HepG2 (cell line): ENCODE measurements around the gene RUVBL2. TPM values are rescaled to one million over a fixed set of nuclear protein-coding genes. Genes with fewer than 3 reads are reported as not detected.
"Not testable (repeated sequence)": the region's sequence is repeated elsewhere in the genome, so short reads cannot be mapped to it uniquely, and the experiment has no call there.

Experiments used
- ATAC-seq: fragments of 200-7000 bp; cut with Tn5 transposase; 3 replicates; pipeline ENCODE4 v1.9.1; 2020; ENCODE audit warnings: mild to moderate bottlenecking, moderate library complexity
- BruUV-seq: library from RNA; stranded (reverse); fragments of 400-500 nt; replicated peaks from 2 replicates; lab custom pipeline; 2021; lab: Mats Ljungman, UMichigan
- CTCF ChIA-PET: fragments of 300-600 bp; formaldehyde crosslinking; extraction: SDS; loops from one replicate; lab custom pipeline; 2021; ENCODE audit warnings: low total read pairs, inconsistent platforms, low intra/inter-chr PET ratio; lab: Yijun Ruan, JAX
- POLR2A ChIA-PET: fragments of 350-600 bp; sonication (Branson Sonifier 250); formaldehyde crosslinking; loops from one replicate; lab custom pipeline; 2020; ENCODE audit warnings: antibody characterized with exemption, inconsistent platforms; lab: Yijun Ruan, JAX
- DNase-seq: peaks from one replicate; pipeline ENCODE4 v3.0.0-alpha.2; 2015; ENCODE audit warnings: low spot score
- FAIRE-seq: peaks from 3 replicates; lab custom pipeline; 2011; peaks lifted over from hg19 to GRCh38; lab: Jason Lieb, UNC
- H2AFZ ChIP-seq: one replicate; pipeline ENCODE4 v1.6.1; 2011; ENCODE audit warnings: low read length, inconsistent platforms
- H3K27ac ChIP-seq: fragments of 300-600 bp; 3 replicates; pipeline ENCODE4 v1.8.0; 2011; ENCODE audit warnings: mixed run types, mild to moderate bottlenecking, mixed read lengths, low read length, inconsistent platforms; ENCODE audit not compliant: insufficient read depth; ENCODE audit errors: extremely low read length
- H3K27me3 ChIP-seq, 2 experiments: fragments of 200-600 bp in 1 of 2; 2 replicates in 1 of 2; 3 replicates in 1 of 2; pipeline versions ENCODE4 v1.6.0 to v1.8.0; 2011; ENCODE audit warnings: low read length in 2 of 2, mild to moderate bottlenecking in 2 of 2, moderate library complexity in 2 of 2, inconsistent platforms in 1 of 2; ENCODE audit not compliant: insufficient read depth in 2 of 2, control insufficient read depth in 1 of 2
- H3K36me3 ChIP-seq, 2 experiments: fragments of 200-600 bp in 1 of 2; replicated peaks in 1 of 2; 2 replicates in 1 of 2; 3 replicates in 1 of 2; pipeline versions ENCODE4 v1.5.1 to v1.8.0; 2011; ENCODE audit warnings: low read length in 2 of 2, inconsistent platforms in 1 of 2; ENCODE audit not compliant: insufficient read depth in 2 of 2, control insufficient read depth in 1 of 2
- H3K4me1 ChIP-seq: 2 replicates; pipeline ENCODE4 v1.5.1; 2012; ENCODE audit warnings: low read length, inconsistent platforms; ENCODE audit not compliant: insufficient read depth
- H3K4me2 ChIP-seq: 2 replicates; pipeline ENCODE4 v1.6.0; 2011; ENCODE audit warnings: low read depth, low read length, inconsistent platforms
- H3K4me3 ChIP-seq, 3 experiments: fragments of 200-600 bp in 1 of 3; sonication (generic), shearing (Covaris generic) in 1 of 3; replicated peaks in 1 of 3; 2 replicates each; pipeline ENCODE4 v1.5.1; 2011 to 2016; ENCODE audit warnings: low read length in 3 of 3, inconsistent platforms in 2 of 3, low read depth in 2 of 3, mild to moderate bottlenecking in 2 of 3, control low read depth in 1 of 3, mixed read lengths in 1 of 3; ENCODE audit not compliant: insufficient read depth in 1 of 3
- H3K79me2 ChIP-seq: one replicate; pipeline ENCODE4 v1.6.1; 2011; ENCODE audit warnings: low read length, inconsistent platforms; ENCODE audit not compliant: insufficient read depth
- H3K9ac ChIP-seq: 2 replicates; pipeline ENCODE4 v1.6.0; 2011; ENCODE audit warnings: mild to moderate bottlenecking, low read depth, low read length, inconsistent platforms; ENCODE audit not compliant: insufficient read depth
- H3K9me3 ChIP-seq: 2 replicates; pipeline ENCODE4 v1.5.1; 2012; ENCODE audit warnings: mild to moderate bottlenecking, low read length
- H4K20me1 ChIP-seq: 2 replicates; pipeline ENCODE4 v1.6.0; 2011; ENCODE audit warnings: inconsistent platforms, mild to moderate bottlenecking, low read length, moderate library complexity; ENCODE audit not compliant: insufficient read depth
- ATF1 ChIP-seq: IDR thresholded peaks from 2 replicates; pipeline ENCODE4 v1.6.1; 2016; ENCODE audit warnings: mild to moderate bottlenecking, control low read depth
- ATF2 ChIP-seq: sonication (generic); formaldehyde crosslinking; IDR thresholded peaks from 2 replicates; pipeline ENCODE4 v1.4.0; 2020; ENCODE audit warnings: missing genetic modification reagents
- ATF7 ChIP-seq, 2 experiments: fragments of 450-650 bp in 1 of 2; sonication (generic) in 1 of 2; formaldehyde crosslinking in 1 of 2; IDR thresholded peaks; 2 replicates each; pipeline versions ENCODE4 v1.4.0 to v1.6.1; 2016 to 2020; ENCODE audit warnings: antibody characterized with exemption in 1 of 2, mild to moderate bottlenecking in 1 of 2, missing genetic modification reagents in 1 of 2
- CREB1 ChIP-seq, 2 experiments: fragments of 450-650 bp in 1 of 2; IDR thresholded peaks; 2 replicates each; pipeline ENCODE4 v1.6.1; 2016 to 2017; ENCODE audit warnings: control low read depth in 1 of 2, mild to moderate bottlenecking in 1 of 2, missing compliant biosample characterization in 1 of 2, missing genetic modification characterization in 1 of 2
- CREM ChIP-seq, 2 experiments: sonication (generic) in 1 of 2; formaldehyde crosslinking in 1 of 2; IDR thresholded peaks; 2 replicates each; pipeline versions ENCODE4 v1.4.0 to v1.6.1; 2016 to 2020; ENCODE audit warnings: antibody characterized with exemption in 1 of 2, mild to moderate bottlenecking in 1 of 2, missing genetic modification reagents in 1 of 2
- CTCF ChIP-seq: sonication (generic); formaldehyde crosslinking; IDR thresholded peaks from 2 replicates; pipeline ENCODE4 v1.5.0; 2020; ENCODE audit warnings: mild to moderate bottlenecking, missing genetic modification reagents, moderate library complexity
- KDM1A ChIP-seq: IDR thresholded peaks from 2 replicates; pipeline ENCODE4 v1.6.1; 2016; ENCODE audit warnings: missing compliant biosample characterization
- NFYB ChIP-seq: sonication (generic); formaldehyde crosslinking; IDR thresholded peaks from 2 replicates; pipeline ENCODE4 v1.4.0; 2020; ENCODE audit warnings: missing genetic modification reagents
- NFYC ChIP-seq: IDR thresholded peaks from 2 replicates; pipeline ENCODE4 v1.6.1; 2016; ENCODE audit warnings: missing genetic modification reagents, missing compliant biosample characterization
- NR2C2 ChIP-seq: sonication (generic); formaldehyde crosslinking; IDR thresholded peaks from 2 replicates; pipeline ENCODE4 v1.4.0; 2020; ENCODE audit warnings: missing genetic modification reagents, mild to moderate bottlenecking, moderate library complexity, borderline replicate concordance
- STAG1 ChIP-seq: sonication (generic); formaldehyde crosslinking; IDR thresholded peaks from 2 replicates; pipeline ENCODE4 v1.4.0; 2020; ENCODE audit warnings: missing genetic modification reagents
- ZNF687 ChIP-seq: sonication (generic); formaldehyde crosslinking; IDR thresholded peaks from 2 replicates; pipeline ENCODE4 v1.5.1; 2020; ENCODE audit warnings: mild to moderate bottlenecking, missing genetic modification reagents, moderate library complexity
- WGBS: methylation state at CpG from one replicate; pipeline ENCODE4 v1.1.6; 2017; ENCODE audit warnings: low lambda C conversion rate; 5-methylcytosine and 5-hydroxymethylcytosine counted together
- in situ Hi-C: cut with HindIII; loops from 2 replicates; pipeline ENCODE4 v1.10.0; 2017; ENCODE audit warnings: low pct_unique_long_range_greater_than_20kb; ENCODE audit not compliant: extremely low pct_ligation_motif_present
- intact Hi-C: fragments of 100-400 bp; cut with micrococcal nuclease; formaldehyde crosslinking; loops from one replicate; pipeline ENCODE4 v1.10.0; 2022; ENCODE audit not compliant: unreplicated experiment
- polyA plus RNA-seq, 8 experiments: library from polyadenylated mRNA; depleted of rRNA in 3 of 8; stranded (reverse) in 7 of 8; unstranded in 1 of 8; fragments of >200 nt; fragmentation: Illumina TruSeq in 4 of 8; extraction: Trizol in 4 of 8; gene quantifications; 2 replicates each; pipeline versions ENCODE4 v1.2.1 to v1.2.3, GENCODE V29; 2011 to 2016; ENCODE audit warnings: low read depth in 4 of 8, missing spikeins in 1 of 8, mixed read lengths in 1 of 8; ENCODE audit not compliant: insufficient read depth in 1 of 8
- total RNA-seq, 5 experiments: library from RNA; depleted of rRNA; stranded (reverse); fragments of >200 nt; fragmentation: Illumina TruSeq; extraction: Trizol; gene quantifications; 2 replicates each; pipeline ENCODE4 v1.2.3, GENCODE V29; 2016; ENCODE audit warnings: low read depth in 1 of 5

RUVBL2 gene
- total and polyA plus RNA-seq, 2 of the 13 experiments (the other 11 are each of a cell fraction or from before 2014, with no cell fraction given), result 120 to 122 TPM

GRCh38 chr19:49031642-49032301, 38.1 kb downstream of the RUVBL2 start, which contains the start of gene CGB2:
CGB2 (plus strand) TSS chr19:49031890; CDS start chr19:49032096, 206 bp downstream.
- in situ Hi-C loops; H3K27ac ChIP-seq; intact Hi-C loops; H2AFZ ChIP-seq; BruUV-seq; H3K4me2 ChIP-seq; H3K9ac ChIP-seq; H4K20me1 ChIP-seq; H3K79me2 ChIP-seq; H3K36me3 ChIP-seq; H3K27me3 ChIP-seq; H3K4me1 ChIP-seq; FAIRE-seq; H3K4me3 ChIP-seq; CTCF ChIA-PET; POLR2A ChIA-PET; H3K9me3 ChIP-seq; TF ChIP-seq CREM, ATF7 (CRISPR knock-in tag; IDR thresholded peaks at IDR 0.05): not testable (repeated sequence)
- DNase-seq, result peak; percentile 62
- WGBS, result 15% methylated on average over 23 of the region's 28 CpGs
- TF ChIP-seq NR2C2 (CRISPR knock-in tag) (peak; percentile 20; the same call in 1 of the 2 replicates), ATF1 (CRISPR knock-in tag) (0 out of 2 replicates have a peak, but pooled peaks have one; percentile 40), NFYB (CRISPR knock-in tag) (peak; percentile 77), CREM (IDR thresholded peaks at IDR 0.05) (peak; percentile 47; the same call in 1 of the 2 replicates), ZNF687 (CRISPR knock-in tag) (0 out of 2 replicates have a peak, but pooled peaks have one; percentile 14), NFYC (CRISPR knock-in tag) (peak; percentile 82), ATF2 (peak; percentile 31; the same call in 1 of the 2 replicates), CTCF (peak; percentile 61), STAG1 (CRISPR knock-in tag) (0 out of 2 replicates have a peak, but pooled peaks have one; percentile 14), KDM1A (CRISPR knock-in tag) (peak; percentile 18; the same call in 1 of the 2 replicates), CREB1 (IDR thresholded peaks at IDR 0.05) (peak; percentile 87), CREB1 (CRISPR knock-in tag; IDR thresholded peaks at IDR 0.05) (peak; percentile 64), ATF7 (IDR thresholded peaks at IDR 0.05) (peak; percentile 40; the same call in 1 of the 2 replicates)
- peak; percentile 77 for ATAC-seq
